Tibial nerve (tissue), 3 donors: ENCODE measurements around the gene OR10H5.
"Not testable (repeated sequence)": the region's sequence is repeated elsewhere in the genome, so short reads cannot be mapped to it uniquely, and the experiment has no call there.

Source experiments
- POLR2A ChIP-seq, 2 donors: fragments of 450-650 bp; IDR thresholded peaks; one replicate each; pipeline ENCODE4 v1.6.1; 2017; ENCODE audit warnings: antibody characterized with exemption in 2 of 2, mild to moderate bottlenecking in 2 of 2, moderate library complexity in 2 of 2
- TF ChIP-seq, protein P1 (sequence below), 5 experiments: fragments of 200-600 bp in 3 of 5; fragments of 450-650 bp in 2 of 5; sonication (generic) in 3 of 5; IDR thresholded peaks; one replicate each; pipeline ENCODE4 v1.5.1; 2016 to 2019; ENCODE audit warnings: antibody characterized with exemption in 5 of 5, mild to moderate bottlenecking in 3 of 5, moderate library complexity in 2 of 5

GRCh38 chr19:15782896-15783295 is 4.6 kb upstream of the OR10H5 start:
- not testable (repeated sequence) for TF ChIP-seq POLR2A (IDR thresholded peaks at IDR 0.05)
- TF ChIP-seq, protein P1, sequence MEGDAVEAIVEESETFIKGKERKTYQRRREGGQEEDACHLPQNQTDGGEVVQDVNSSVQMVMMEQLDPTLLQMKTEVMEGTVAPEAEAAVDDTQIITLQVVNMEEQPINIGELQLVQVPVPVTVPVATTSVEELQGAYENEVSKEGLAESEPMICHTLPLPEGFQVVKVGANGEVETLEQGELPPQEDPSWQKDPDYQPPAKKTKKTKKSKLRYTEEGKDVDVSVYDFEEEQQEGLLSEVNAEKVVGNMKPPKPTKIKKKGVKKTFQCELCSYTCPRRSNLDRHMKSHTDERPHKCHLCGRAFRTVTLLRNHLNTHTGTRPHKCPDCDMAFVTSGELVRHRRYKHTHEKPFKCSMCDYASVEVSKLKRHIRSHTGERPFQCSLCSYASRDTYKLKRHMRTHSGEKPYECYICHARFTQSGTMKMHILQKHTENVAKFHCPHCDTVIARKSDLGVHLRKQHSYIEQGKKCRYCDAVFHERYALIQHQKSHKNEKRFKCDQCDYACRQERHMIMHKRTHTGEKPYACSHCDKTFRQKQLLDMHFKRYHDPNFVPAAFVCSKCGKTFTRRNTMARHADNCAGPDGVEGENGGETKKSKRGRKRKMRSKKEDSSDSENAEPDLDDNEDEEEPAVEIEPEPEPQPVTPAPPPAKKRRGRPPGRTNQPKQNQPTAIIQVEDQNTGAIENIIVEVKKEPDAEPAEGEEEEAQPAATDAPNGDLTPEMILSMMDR (IDR thresholded peaks at IDR 0.05), result not testable (repeated sequence)
